ENCODE results near the gene KAZN. TPM values are rescaled to one million over a fixed set of nuclear protein-coding genes. Genes with fewer than 3 reads are reported as not detected.
A peak's percentile ranks its signal among the peaks of the same experiment; 100 is the strongest.

Gene KAZN
- total and polyA plus RNA-seq, 2 of the 8 experiments (the other 6 are each of a cell fraction or from before 2014, with no cell fraction given): 3.7 to 11.8 TPM

DNA sequence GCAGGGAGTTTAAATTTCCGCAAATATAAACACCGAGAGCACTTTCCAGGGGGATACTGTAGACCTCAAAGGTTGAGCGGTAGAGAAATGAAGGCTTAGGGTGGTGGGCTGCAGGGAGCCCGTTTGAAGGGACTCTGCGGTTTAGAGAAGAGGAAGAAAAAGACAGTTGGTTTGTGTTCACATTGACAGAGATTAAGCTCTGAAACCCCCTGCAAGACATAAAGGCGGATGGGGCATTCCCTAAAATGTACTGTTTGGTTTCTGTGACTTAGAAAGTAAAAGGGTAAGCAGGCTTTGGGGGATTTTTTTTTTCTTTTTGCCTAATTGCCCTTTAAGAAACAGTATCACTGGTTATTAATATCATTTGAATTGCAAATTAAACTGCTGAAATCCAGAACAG lies 1.3 kb downstream of the KAZN start:
- peak overlapping the region; percentile 71 to 88 (median 71) for H3K4me3 ChIP-seq (ENCODE audit: extremely low read depth in 1 of 4, insufficient read depth in 2 of 4, low read depth in 3 of 4, low read length in 4 of 4)
- WGBS, 2 experiments (ENCODE audit: extremely low coverage in 1 of 2, insufficient coverage in 1 of 2, insufficient read length in 1 of 2, insufficient replicate concordance in 2 of 2, low coverage in 1 of 2, low lambda C conversion rate in 2 of 2, missing lambda C conversion rate in 1 of 2): 12% methylated on average over 6 of the region's 6 CpGs; no CpG with 5 or more reads in 1 of the 2 experiments
- peaks cover 1 to 20% (median 17%) of the 10 kb centered on the region in 4 experiments for H3K27me3 ChIP-seq (replicated peaks in 1 of 4; ENCODE audit: control insufficient read depth in 3 of 4, extremely low read depth in 1 of 4, insufficient read depth in 3 of 4, low read length in 3 of 4)
- no peak overlapping the region for H2BK5ac ChIP-seq (ENCODE audit: low read depth, low read length)
- H3K79me2 ChIP-seq (ENCODE audit: control insufficient read depth in 1 of 2, insufficient read depth in 2 of 2, low read length in 2 of 2): peaks cover 0 to 11% of the 10 kb centered on the region in 2 experiments; a peak in 2 of 4 replicates
- peak overlapping the region in 1 of 4 experiments; percentile 34; a peak in 1 of 7 replicates for H3K9ac ChIP-seq (replicated peaks in 1 of 4; ENCODE audit: extremely low read depth in 1 of 4, low read depth in 3 of 4, low read length in 3 of 4)
- H3K18ac ChIP-seq (ENCODE audit: extremely low read depth, low read length): no peak overlapping the region
- no peaks in the 10 kb centered on the region for H4K20me1 ChIP-seq (replicated peaks in 1 of 2; ENCODE audit: control insufficient read depth in 1 of 2, insufficient read depth in 2 of 2, low read length in 2 of 2)
- no peak overlapping the region for H4K8ac ChIP-seq (ENCODE audit: extremely low read depth, insufficient read depth, low read length)
- no peak overlapping the region for H3K14ac ChIP-seq (ENCODE audit: insufficient read length)
- H3K27ac ChIP-seq (ENCODE audit: low read depth, low read length): no peak overlapping the region
- no peak for TF ChIP-seq CHD1 (IDR thresholded peaks at IDR 0.05; ENCODE audit: low read depth, low read length)
- TF ChIP-seq SP1 (IDR thresholded peaks at IDR 0.05; ENCODE audit: low read depth, low read length): no peak
- TF ChIP-seq RNF2 (IDR thresholded peaks at IDR 0.05; ENCODE audit: borderline replicate concordance, low read depth, low read length, missing control alignments, poor library complexity, severe bottlenecking): no peak
- no peak for TF ChIP-seq JUN (IDR thresholded peaks at IDR 0.05; ENCODE audit: low read depth, low read length)
- TF ChIP-seq GABPA (IDR thresholded peaks at IDR 0.05; ENCODE audit: borderline replicate concordance, insufficient read depth, low read length): no peak
- TF ChIP-seq BRCA1 (IDR thresholded peaks at IDR 0.05; ENCODE audit: low read depth, low read length): no peak
- no peak for TF ChIP-seq RAD21 (IDR thresholded peaks at IDR 0.05 in 1 of 2, conservative IDR thresholded peaks at IDR 0.05 in 1 of 2; ENCODE audit: low read depth in 2 of 2, low read length in 2 of 2)
- no peak for TF ChIP-seq SP2 (IDR thresholded peaks at IDR 0.05; ENCODE audit: low read length)
- TF ChIP-seq EZH2 (IDR thresholded peaks at IDR 0.05; ENCODE audit: low read depth, low read length, severe bottlenecking): no peak
- CTCF ChIA-PET (ENCODE audit: partially characterized antibody): interaction anchor here (0.6 to 1.7 kb wide), 5 partner anchors 8 to 514 kb away, joined by 3 to 6 read pairs (median 3); no protein-coding TSS in a partner anchor
- DNase-seq (ENCODE audit: low read depth in 1 of 2, low spot score in 2 of 2): no peak
- no peak overlapping the region for H4K91ac ChIP-seq (replicated peaks; ENCODE audit: insufficient read length, low read length)
- H2BK20ac ChIP-seq (ENCODE audit: low read length): no peak overlapping the region
- no peak overlapping the region for H3K56ac ChIP-seq (replicated peaks; ENCODE audit: insufficient read length, low read depth, low read length)
- H2BK120ac ChIP-seq (replicated peaks; ENCODE audit: low read depth, low read length): no peak overlapping the region
- no peak overlapping the region for H2BK15ac ChIP-seq (ENCODE audit: low read length)
- H3K79me1 ChIP-seq (ENCODE audit: low read depth, low read length): peaks cover 5% of the 10 kb centered on the region; the same call in 1 of the 2 replicates
- no peak overlapping the region for H2AK5ac ChIP-seq (ENCODE audit: low read depth, low read length)
- no peaks in the 10 kb centered on the region for H3K36me3 ChIP-seq (ENCODE audit: control insufficient read depth in 2 of 4, insufficient read depth in 4 of 4, low read length in 3 of 4)
- H3K4me1 ChIP-seq (replicated peaks in 1 of 4; ENCODE audit: control insufficient read depth in 3 of 4, insufficient read depth in 4 of 4, low read length in 3 of 4): peaks cover 15 to 27% (median 16%) of the 10 kb centered on the region in 4 experiments
- FAIRE-seq: no peak
- no peaks in the 10 kb centered on the region for H3K9me3 ChIP-seq (ENCODE audit: insufficient read depth in 2 of 2, low read depth in 1 of 2, low read length in 1 of 2)
- no peak overlapping the region for H3K4ac ChIP-seq (replicated peaks; ENCODE audit: insufficient read length, low read depth, low read length)
- 0 out of 2 replicates have a peak overlapping the region, but pooled peaks have one; percentile 43 for H2BK12ac ChIP-seq (ENCODE audit: low read depth, low read length)
- H3K4me2 ChIP-seq (ENCODE audit: insufficient read depth in 1 of 2, low read depth in 2 of 2, low read length in 2 of 2): peak overlapping the region; percentile 81 to 87
- POLR2A ChIA-PET (ENCODE audit: partially characterized antibody): interaction anchor here (1.4 to 3.4 kb wide), 2 partner anchors 9 to 26 kb away, joined by 3 to 11 read pairs; no protein-coding TSS in a partner anchor
- no peak overlapping the region for H4K5ac ChIP-seq (ENCODE audit: insufficient read length, low read depth, low read length)
- no peak overlapping the region for H2AFZ ChIP-seq (ENCODE audit: low read length)
- H3K23me2 ChIP-seq (ENCODE audit: low read depth, low read length): peaks cover 16% of the 10 kb centered on the region; the same call in 1 of the 2 replicates
- no peak overlapping the region for H3K23ac ChIP-seq (ENCODE audit: insufficient read length)
